Measurements from ENCODE around the gene ZNF207.
"Not testable (repeated sequence)": the region's sequence is repeated elsewhere in the genome, so short reads cannot be mapped to it uniquely, and the experiment has no call there.

The ZNF207 gene

DNA sequence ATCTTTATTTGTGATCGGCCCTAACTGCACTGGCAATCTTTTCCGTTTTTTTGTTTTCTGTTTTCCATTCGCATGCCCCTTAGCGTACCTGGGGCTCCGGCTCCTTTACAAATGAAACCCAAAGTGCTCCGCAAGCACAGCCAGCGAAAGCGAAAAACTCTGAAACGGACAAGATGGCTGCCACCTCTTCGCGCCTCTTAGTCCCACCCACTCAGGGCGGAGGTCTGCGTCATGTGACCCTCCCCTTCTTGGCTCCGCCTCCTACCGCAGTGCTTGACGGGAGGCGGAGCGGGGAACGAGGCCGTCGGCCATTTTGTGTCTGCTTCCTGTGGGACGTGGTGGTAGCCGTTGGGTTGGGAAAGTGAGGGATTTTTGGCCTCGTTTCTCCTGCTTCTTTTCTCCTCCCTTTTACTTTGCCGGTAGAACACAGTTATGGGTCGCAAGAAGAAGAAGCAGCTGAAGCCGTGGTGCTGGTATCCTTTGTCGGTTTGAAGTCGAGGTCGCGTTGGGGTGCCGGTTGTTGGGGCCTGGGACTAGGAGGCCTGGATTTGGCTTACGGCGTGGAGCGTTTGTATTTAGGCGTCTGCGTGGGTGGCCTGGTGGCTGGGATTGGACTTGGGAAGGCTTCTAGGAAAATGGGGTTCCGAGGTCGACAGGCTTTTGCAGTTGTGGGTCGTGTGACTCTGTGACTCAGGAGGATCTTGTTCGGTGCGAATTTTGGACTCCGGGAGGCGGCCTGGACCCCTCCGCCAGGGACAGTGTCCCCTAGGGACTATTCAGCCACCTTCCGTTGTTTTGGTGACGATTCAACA lies at the start of gene ZNF207:
Gene ZNF207, plus strand, starts transcription at position 304 of the 812 bp plus-strand sequence. Its CDS starts 129 bp downstream, at position 433.
- DNase-seq = peak; percentile 99

GRCh38 chr17:32302037-32302436 lies 47.9 kb upstream of the ZNF207 start:
- DNase-seq = no peak

DNA sequence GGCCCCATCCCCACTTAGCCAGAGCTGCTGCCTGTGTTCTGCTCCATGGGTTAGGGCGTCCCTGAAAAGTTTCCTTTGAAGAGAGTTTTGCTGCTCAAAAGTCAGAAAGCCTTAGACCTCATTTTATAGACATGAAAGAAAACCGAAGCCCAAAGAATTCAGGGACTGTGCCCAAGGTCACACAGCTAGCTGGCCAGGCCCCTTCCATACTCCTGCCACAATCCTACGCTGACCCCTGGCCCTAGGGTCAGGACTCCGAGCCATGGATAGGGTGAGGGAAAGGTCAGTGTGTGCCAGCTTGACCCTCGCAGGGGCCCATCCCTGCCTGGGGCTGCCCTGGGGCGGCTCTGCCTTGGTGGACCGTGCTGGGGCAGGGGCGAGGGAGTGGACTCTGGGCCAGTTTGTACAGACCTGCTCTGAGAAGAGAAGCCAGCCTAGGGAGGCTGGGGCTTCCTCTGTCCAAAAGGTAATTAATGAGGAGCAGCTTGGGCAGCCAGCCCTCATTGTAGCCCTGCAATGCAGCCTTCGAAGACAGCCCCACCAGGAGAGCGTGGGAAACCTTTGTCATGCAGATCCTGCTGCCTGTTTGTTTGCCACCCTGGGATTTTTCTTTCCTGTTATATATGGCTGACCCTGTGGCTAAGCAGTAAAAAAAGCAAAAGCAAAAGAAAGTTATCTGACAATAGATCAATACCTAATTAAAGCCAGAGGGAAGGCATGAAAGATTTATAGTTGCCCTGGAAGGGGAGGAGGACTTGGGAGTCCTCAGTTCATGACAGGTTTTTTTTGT lies 46.9 kb upstream of the ZNF207 start:
- DNase-seq = peak; percentile 45

DNA sequence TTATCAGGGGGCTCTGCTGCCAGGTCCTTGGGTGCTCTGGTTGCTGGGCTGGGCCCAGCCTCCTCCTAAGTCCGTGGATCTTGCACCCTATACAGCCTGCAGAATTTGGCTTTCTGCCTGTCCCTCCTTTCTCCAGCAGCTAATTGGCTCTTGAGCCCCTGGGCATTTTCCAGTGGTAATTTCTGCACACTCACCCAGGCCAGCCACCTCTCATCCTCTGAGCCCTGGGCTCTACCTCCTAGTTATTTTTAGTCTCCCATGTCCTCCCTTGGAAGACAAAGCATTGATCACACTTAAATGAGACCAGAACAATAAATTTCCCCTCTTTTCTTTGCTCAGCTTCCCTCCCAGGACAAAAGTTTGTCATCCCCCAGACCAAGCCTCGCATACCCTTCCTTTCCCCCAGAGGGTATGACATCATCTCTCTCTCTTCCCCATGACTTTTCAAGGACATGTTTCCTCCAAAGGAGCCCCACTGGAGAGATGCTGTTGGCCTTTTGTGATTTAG lies 46.1 kb upstream of the ZNF207 start:
- peak; percentile 26 for DNase-seq

DNA sequence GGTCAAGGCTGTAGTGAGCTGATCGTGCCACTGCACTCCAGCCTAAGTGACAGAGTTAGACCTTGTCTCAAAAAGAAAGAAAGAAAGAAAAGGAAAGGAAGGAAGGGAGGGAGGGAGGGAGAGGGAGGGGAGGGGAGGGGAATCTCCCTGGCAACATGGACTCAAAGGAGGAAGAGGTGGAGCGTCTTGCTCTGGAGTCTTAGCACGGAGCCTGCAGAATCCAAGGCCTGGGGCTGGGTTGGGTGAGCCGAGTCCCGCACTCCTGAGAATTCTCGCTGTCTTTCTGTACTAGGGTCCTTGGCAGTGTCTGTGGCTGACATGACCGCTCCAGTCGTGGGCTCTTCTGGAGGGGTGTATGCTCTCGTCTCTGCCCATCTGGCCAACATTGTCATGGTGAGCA lies 44.9 kb upstream of the ZNF207 start:
- no peak for DNase-seq

- DNase-seq = peak; percentile 59
These were observed 42.3 kb upstream of the ZNF207 start for GRCh38 chr17:32307658-32308057.

DNA sequence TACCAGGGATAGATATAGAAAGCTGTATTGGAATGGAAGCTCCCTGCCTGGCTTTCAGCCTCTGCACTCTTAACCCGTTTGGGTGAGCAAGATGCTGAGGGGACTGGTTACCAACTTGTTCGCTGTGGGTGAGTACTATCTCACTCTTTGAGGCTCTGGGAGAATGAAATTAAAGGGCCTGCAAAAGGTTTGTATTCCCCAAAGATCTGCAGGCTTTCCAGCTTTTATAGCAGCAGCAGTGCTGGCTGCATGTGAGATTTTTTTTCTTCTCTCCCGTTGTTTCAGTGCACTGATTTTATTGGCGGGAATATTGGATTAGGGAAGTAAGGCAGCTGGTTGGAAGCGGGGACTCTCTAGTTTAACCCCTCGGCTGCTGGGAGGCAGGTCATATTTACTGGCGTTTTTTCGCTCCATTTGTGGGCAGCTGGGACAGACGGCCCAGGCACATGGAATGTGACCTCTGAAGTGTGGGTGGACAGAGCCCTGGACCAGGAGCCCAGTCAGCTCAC lies 38.9 kb upstream of the ZNF207 start:
- peak; percentile 78 for DNase-seq

DNA sequence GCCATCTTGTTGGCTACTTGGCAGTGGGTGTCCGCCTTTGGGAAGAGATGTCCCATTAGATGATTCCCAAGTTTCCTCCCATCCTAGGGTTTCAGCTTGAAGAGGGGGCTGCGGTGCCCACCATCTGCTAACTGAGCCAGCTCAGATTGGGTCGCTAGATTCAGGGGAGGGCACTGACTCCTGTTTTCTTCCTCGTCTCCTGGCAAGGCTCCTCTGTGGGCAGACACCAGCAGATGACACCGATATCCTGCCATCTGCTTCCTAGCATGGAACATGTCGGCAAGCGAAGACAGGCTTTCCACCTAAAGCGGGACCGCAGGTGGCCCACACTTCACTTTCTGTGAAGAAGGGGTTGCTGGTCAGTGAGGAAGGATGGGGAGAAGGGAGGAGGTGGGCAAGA lies 35.3 kb upstream of the ZNF207 start:
- DNase-seq = no peak

DNA sequence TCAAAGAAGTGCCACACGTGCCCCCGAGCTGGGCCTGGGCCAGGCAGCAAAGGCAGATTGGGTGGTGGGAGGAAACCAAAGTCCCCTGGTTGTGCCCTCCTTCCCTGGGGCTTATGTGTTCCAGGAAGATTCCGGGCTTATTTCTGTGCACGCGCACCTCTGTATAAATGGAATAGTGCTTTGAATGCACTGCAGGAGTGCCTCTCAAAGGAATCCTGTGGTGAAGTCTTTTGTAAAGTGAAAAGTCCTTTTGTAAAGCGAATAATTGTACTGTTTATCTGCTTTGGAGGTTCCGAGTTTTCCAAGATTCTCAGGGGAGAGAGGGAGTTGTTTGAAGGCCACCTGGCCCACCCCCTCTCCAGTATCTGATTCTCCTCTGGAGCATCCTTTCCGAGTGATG lies 34.8 kb upstream of the ZNF207 start:
- no peak for DNase-seq

GRCh38 chr17:32316653-32317052 lies 33.3 kb upstream of the ZNF207 start:
- DNase-seq = not testable (repeated sequence)

DNA sequence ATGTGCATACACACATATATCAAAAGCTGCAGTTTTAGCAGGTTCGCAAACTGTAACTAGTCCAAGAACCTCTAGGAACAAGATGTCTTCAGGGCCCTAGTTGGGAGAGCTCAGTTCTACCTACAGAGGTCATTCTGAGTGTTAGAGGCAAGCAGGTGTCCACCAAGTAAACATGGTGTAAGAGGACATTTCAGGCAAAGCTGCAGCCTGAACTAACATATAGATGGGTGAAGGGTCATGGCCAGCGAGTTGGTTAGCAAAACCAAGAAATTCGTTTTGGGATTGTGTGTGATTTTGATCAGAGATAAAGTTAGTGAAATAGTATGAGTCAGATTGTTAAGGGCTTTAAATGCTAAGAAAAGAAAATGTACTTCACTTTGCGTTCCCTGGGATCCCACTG lies 32.6 kb upstream of the ZNF207 start:
- DNase-seq = no peak

DNA sequence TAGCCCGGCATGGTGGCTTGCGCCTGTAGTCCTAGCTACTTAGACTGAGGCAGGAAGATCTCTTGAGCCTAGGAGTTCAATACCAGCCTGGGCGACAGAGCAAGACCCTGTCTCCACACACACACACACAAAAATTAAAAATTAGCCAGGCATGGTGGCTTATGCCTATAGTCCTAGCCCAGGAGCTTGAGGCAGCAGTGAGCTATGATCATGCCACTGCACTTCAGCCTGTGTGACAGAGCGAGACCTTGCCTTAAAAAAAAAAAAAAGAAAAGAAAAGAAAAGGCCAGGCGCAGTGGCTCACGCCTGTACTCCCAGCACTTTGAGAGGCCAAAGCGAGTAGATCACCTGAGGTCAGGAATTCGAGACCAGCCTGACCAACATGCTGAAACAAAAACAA lies 31.9 kb upstream of the ZNF207 start:
- no peak for DNase-seq

- DNase-seq = peak; percentile 89
These were observed 30.4 kb upstream of the ZNF207 start for GRCh38 chr17:32319548-32319905.

DNA sequence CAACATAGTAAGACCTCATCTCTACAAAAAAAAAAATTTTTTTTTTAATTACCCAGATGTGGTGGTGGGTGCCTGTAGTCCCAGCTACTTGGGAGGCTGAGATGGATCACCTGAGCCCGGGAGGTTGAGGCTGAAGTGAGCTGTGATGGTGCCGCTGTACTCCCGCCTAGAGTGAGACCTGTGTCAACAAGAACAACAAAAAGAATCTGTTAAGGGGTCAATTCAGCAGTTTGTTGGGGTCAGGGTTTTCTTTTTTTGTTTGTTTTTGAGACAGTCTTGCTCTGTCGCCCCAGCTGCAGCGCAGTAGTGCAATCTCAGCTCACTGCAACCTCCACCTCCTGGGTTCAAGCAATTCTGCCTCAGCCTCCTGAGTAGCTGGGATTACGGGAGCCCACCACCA lies 29.9 kb upstream of the ZNF207 start:
- DNase-seq = not testable (repeated sequence)

GRCh38 chr17:32320847-32321246 lies 29.1 kb upstream of the ZNF207 start:
- DNase-seq = no peak

DNA sequence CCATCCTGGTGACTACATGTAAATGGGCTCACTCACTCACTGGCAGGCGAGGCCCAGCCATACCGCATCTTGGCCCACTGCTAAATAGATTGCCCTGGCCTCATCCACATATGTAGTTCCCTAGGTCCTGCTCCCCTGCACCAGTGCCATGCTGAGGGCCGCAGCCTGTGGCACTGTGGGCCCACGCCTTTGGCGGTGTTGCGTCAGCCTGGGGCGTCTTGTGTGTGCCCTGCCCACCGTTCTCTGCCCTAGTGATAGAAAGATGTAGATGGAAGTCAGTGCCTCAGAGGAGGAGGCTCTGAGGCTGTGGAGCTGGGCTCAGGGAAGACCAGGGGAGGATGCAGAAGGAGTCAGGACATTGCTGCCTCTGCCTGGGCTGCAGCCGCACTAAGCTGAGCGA lies 26.9 kb upstream of the ZNF207 start:
- no peak for DNase-seq

DNA sequence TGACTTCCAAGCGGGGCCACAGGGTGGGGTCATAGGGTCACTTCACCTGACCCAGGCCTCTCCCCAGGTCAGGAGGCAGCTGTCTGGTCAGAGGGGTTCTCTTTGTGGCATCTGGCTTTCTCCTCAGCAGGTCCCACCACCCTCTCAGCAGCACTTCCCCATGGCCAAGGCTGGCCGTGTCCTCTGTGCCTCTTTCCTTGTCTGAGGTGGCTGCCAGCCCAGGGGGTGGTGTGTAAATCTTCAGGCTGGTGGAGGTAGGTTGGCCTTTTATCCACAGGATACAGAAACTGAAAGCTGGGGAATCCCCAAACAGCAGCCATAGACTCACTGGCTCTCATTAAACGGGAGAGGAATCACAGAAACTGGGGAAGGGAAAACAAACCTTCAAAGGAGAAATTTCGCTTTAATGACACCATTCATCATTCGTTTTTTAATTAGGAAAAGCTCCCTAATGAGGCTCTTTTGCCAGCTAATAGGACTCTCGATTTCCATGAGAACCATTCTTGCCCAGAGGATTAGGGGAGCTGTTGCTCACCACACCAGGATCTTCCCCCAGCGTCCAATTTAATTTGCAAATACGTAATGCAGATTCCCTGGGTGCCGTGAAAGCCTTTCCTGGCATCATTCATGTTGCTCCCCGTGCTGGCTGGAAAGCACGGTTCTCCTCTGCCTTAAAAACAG lies 26.0 kb upstream of the ZNF207 start:
- peak; percentile 59 for DNase-seq

GRCh38 chr17:32327911-32328310 lies 22.0 kb upstream of the ZNF207 start:
- DNase-seq = no peak

DNA sequence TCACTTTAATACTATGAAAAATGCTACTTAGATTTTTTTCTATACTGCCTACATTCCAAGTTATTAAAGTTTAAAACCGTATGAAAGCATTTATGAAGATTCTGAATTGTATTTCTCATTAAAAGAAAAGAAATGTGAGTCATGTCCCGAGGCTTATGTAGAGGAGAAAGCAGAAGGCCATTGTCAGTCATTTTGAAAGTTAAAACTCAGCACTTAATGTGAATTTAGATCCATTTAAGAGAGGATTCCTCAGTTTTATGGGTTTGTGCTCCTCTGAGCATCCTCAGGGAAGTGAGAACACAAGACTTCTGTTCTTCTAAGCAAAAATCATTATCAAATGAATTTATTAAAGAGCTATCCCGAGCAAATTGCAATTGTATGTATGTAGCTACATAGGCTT lies 19.8 kb upstream of the ZNF207 start:
- no peak for DNase-seq

DNA sequence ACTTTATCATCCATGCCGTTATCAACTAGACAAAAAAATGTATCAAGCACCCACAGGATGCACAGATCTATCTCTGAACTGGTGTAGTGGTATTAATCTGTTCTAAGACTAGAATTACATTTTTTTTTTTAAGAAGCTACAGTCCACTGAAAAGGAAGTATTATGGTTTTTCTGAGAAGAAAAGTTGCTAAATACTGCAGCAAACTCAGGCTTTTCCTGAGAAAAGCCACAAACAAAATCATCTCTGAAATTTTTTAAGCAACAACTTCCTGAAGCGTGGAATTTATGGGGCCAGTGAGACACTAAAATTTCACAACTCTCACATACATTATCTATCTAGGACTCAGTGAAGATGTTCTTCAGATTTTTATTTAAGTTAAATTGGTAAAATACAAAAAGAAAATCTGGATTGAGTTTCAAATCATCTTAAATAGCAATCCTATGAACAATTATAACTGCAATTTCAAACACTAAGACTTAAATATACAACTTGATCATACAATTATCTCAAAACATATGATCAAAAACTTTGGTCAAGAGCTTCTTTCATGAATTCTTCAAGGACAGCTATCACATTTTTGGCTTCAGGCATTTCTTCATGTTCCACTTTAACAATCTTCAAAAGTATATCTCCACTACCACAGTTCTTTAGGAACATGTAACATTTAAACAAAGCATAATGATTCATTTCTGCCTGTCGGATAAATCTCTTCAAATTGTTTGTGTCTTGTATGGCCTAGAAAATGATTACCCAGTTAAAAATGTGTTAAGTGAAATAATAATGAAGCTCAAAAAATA lies 18.5 kb upstream of the ZNF207 start:
- no peak for DNase-seq

- DNase-seq = peak; percentile 23
These were observed 16.8 kb upstream of the ZNF207 start for GRCh38 chr17:32333187-32333586.

DNA sequence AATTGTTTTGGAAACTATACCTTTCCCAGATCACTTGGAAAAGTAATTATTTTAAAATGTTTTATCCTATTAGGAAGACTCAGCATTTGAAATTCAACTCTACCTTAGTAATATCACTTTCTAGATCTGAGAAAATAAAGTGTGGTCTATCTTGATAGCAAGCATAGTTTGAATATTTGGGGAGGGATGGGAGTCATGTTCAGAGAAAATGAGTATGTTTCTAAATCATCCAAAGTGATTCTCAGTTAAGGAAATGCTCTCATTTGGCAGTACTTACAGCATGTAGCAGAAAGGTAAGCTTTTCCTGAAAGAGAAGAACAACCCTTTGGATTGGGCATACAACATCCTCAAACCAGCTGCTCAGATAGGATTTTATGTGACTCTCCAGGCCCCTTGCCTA lies 14.9 kb upstream of the ZNF207 start:
- DNase-seq = no peak

All from eye (tissue), 1 donor.